Measurements from ENCODE around the gene WDR90. TPM values are rescaled to one million over a fixed set of nuclear protein-coding genes. Genes with fewer than 3 reads are reported as not detected.
A peak's percentile ranks its signal among the peaks of the same experiment; 100 is the strongest.

Gene WDR90
- total RNA-seq, 1 donor from 2014 or later, result 34.9 TPM

- Histone ChIP-seq H3K4me3 (peak overlapping the region; percentile 69 to 96), H3K9me3 (no peaks in the 10 kb centered on the region), H3K27me3 (no peaks in the 10 kb centered on the region), H3K4me1 (peaks cover 39% of the 10 kb centered on the region), H3K36me3 (no peaks in the 10 kb centered on the region), H3K27ac (peak overlapping the region; percentile 99)
- DNase-seq (ENCODE audit: extremely low spot score in 2 of 2), result no peak
- no peak for TF ChIP-seq CTCF (IDR thresholded peaks at IDR 0.05)
- no peak for TF ChIP-seq POLR2A (IDR thresholded peaks at IDR 0.05)
- no peak for TF ChIP-seq POLR2AphosphoS5 (IDR thresholded peaks at IDR 0.05; ENCODE audit: insufficient read depth in 1 of 2, low read depth in 1 of 2)
- intact Hi-C loops (cut with DNase I), result no loop called here
These were observed 13.5 kb upstream of the WDR90 start for GRCh38 chr16:635573-636205.

GRCh38 chr16:636206-637080, 12.7 kb upstream of the WDR90 start, which contains the start of gene METTL26:
Gene METTL26, minus strand, starts transcription at chr16:636305. Its CDS starts 15 bp downstream, at chr16:636290.
- Histone ChIP-seq H3K27ac (peak within 1 kb of the TSS; percentile 99), H3K4me1 (peaks cover 37% of the 10 kb centered on the region), H3K4me3 (peak within 1 kb of the TSS; percentile 69 to 96), H3K9me3 (no peaks in the 10 kb centered on the region), H3K36me3 (no peaks in the 10 kb centered on the region), H3K27me3 (no peaks in the 10 kb centered on the region)
- TF ChIP-seq POLR2AphosphoS5 (IDR thresholded peaks at IDR 0.05; ENCODE audit: insufficient read depth in 1 of 2, low read depth in 1 of 2) (peak; percentile 64 to 90), CTCF (IDR thresholded peaks at IDR 0.05) (peak in 1 of 3 experiments; percentile 10), POLR2A (IDR thresholded peaks at IDR 0.05) (peak in 1 of 2 donors; percentile 33)
- intact Hi-C loops (cut with DNase I), result no loop called here
- peak in 1 of 2 donors; percentile 97 for DNase-seq (ENCODE audit: extremely low spot score in 2 of 2)

- DNase-seq (ENCODE audit: extremely low spot score in 2 of 2), result no peak
- Histone ChIP-seq H3K9me3 (no peaks in the 10 kb centered on the region), H3K27me3 (no peaks in the 10 kb centered on the region), H3K4me3 (peak overlapping the region; percentile 69 to 96), H3K4me1 (peaks cover 38% of the 10 kb centered on the region), H3K36me3 (no peaks in the 10 kb centered on the region), H3K27ac (peak overlapping the region; percentile 99)
- TF ChIP-seq POLR2AphosphoS5 (IDR thresholded peaks at IDR 0.05; ENCODE audit: insufficient read depth in 1 of 2, low read depth in 1 of 2) (no peak), CTCF (IDR thresholded peaks at IDR 0.05) (peak in 1 of 3 experiments; percentile 1), POLR2A (IDR thresholded peaks at IDR 0.05) (no peak)
- intact Hi-C loops (cut with DNase I), result no loop called here
These were observed 11.8 kb upstream of the WDR90 start for GRCh38 chr16:637081-638018.

- H3K9me3 ChIP-seq, result no peaks in the 10 kb centered on the region
- H3K4me3 ChIP-seq, result peak overlapping the region in 1 of 2 donors; percentile 96
- no peak overlapping the region for H3K27ac ChIP-seq
- no peaks in the 10 kb centered on the region for H3K36me3 ChIP-seq
- no peak for DNase-seq (ENCODE audit: extremely low spot score in 2 of 2)
- no peaks in the 10 kb centered on the region for H3K27me3 ChIP-seq
- H3K4me1 ChIP-seq, result peaks cover 45% of the 10 kb centered on the region
- no peak for TF ChIP-seq POLR2AphosphoS5 (IDR thresholded peaks at IDR 0.05; ENCODE audit: insufficient read depth in 1 of 2, low read depth in 1 of 2)
- intact Hi-C loops (cut with DNase I), result no loop called here
These were observed 11.1 kb upstream of the WDR90 start for GRCh38 chr16:638034-638543.

- Histone ChIP-seq H3K27me3 (no peaks in the 10 kb centered on the region), H3K36me3 (no peaks in the 10 kb centered on the region), H3K27ac (no peak overlapping the region), H3K9me3 (no peaks in the 10 kb centered on the region), H3K4me3 (no peak overlapping the region), H3K4me1 (peaks cover 52% of the 10 kb centered on the region)
- TF ChIP-seq CTCF (IDR thresholded peaks at IDR 0.05), result no peak
- no peak for TF ChIP-seq POLR2AphosphoS5 (IDR thresholded peaks at IDR 0.05; ENCODE audit: insufficient read depth in 1 of 2, low read depth in 1 of 2)
- TF ChIP-seq POLR2A (IDR thresholded peaks at IDR 0.05), result no peak
- intact Hi-C loops (cut with DNase I), result no loop called here
- DNase-seq (ENCODE audit: extremely low spot score in 2 of 2), result no peak
These were observed 10.3 kb upstream of the WDR90 start for GRCh38 chr16:638836-639235.
